B cell (primary cell): ENCODE measurements around the gene CNTD1.

ENCODE experiments used
- CTCF ChIP-seq: fragments of 200-600 bp; IDR thresholded peaks from one replicate; pipeline ENCODE4 v1.8.0; 2022; ENCODE audit warnings: antibody characterized with exemption, mild to moderate bottlenecking
- EZH2 ChIP-seq: IDR thresholded peaks from 2 replicates; pipeline ENCODE4 v1.6.1; 2012; ENCODE audit warnings: borderline replicate concordance, low read depth, mild to moderate bottlenecking, moderate library complexity, low read length; ENCODE audit not compliant: insufficient read depth, poor library complexity, severe bottlenecking

GRCh38 chr17:42779304-42779935, 19.2 kb upstream of the CNTD1 start:
- TF ChIP-seq CTCF: no peak
- TF ChIP-seq EZH2: no peak
